ENCODE data around the gene GPC6.

DNA sequence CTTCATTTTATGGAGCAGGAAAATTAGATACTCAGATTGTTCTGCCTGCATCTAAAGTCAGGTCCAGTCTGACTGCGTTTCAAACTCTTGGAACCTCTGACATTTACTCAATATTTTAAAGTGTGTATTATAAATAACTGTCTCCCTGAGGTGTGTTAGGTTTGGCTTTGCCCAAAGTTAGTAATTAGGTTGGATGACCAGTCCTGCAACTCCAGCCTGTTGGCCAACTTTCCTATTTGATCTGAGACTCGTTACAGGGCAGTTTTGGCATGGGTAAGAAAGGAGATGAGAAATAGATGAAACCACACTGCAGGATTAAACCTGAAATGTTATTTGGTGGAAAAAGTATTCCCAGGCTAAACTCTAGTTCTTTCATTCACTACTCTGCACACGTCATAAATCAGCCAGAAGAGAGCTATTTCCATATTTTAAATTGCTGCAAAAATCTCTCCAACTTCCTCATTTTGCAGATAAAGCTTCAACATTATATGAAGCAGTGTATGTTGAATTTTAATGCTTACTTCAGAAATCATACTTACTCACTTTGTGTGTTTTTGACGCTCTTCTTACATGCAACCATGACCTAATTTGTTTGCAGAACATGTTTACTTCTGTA is 895.8 kb downstream of the GPC6 start:
- no peak for TF ChIP-seq TAF1 (IDR thresholded peaks at IDR 0.05; ENCODE audit: borderline replicate concordance, low read depth, low read length)
- TF ChIP-seq POLR2A (IDR thresholded peaks at IDR 0.05; ENCODE audit: low read depth, low read length), result no peak
- TF ChIP-seq POLR2AphosphoS5 (IDR thresholded peaks at IDR 0.05; ENCODE audit: low read depth, low read length), result no peak
